ENCODE measurements around the gene CCDC170.

The CCDC170 gene

GRCh38 chr6:151663559-151663958 lies 169.7 kb downstream of the CCDC170 start:
- DNase-seq = no peak

- no peak for DNase-seq
Measured at GRCh38 chr6:151664390-151664789, 170.6 kb downstream of the CCDC170 start.

GRCh38 chr6:151665329-151665728 lies 171.5 kb downstream of the CCDC170 start:
- no peak for DNase-seq

GRCh38 chr6:151666526-151666925 lies 172.7 kb downstream of the CCDC170 start:
- no peak for DNase-seq

- DNase-seq = no peak
Measured at GRCh38 chr6:151669208-151669560, 175.4 kb downstream of the CCDC170 start.

- no peak for DNase-seq
Measured at GRCh38 chr6:151670116-151670515, 176.3 kb downstream of the CCDC170 start.

All from central memory CD4-positive, alpha-beta T cell (primary cell).